Measurements from ENCODE around the gene GOLGB1.

- TF ChIP-seq, protein P1, sequence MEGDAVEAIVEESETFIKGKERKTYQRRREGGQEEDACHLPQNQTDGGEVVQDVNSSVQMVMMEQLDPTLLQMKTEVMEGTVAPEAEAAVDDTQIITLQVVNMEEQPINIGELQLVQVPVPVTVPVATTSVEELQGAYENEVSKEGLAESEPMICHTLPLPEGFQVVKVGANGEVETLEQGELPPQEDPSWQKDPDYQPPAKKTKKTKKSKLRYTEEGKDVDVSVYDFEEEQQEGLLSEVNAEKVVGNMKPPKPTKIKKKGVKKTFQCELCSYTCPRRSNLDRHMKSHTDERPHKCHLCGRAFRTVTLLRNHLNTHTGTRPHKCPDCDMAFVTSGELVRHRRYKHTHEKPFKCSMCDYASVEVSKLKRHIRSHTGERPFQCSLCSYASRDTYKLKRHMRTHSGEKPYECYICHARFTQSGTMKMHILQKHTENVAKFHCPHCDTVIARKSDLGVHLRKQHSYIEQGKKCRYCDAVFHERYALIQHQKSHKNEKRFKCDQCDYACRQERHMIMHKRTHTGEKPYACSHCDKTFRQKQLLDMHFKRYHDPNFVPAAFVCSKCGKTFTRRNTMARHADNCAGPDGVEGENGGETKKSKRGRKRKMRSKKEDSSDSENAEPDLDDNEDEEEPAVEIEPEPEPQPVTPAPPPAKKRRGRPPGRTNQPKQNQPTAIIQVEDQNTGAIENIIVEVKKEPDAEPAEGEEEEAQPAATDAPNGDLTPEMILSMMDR (IDR thresholded peaks at IDR 0.05; ENCODE audit: low read depth, low read length) = no peak
- TF ChIP-seq EZH2phosphoT487 (IDR thresholded peaks at IDR 0.05; ENCODE audit: low read depth) = no peak
These were observed 18.4 kb downstream of the GOLGB1 start for GRCh38 chr3:121730940-121731687.
